HL-60 (cell line): ENCODE data around the gene CAMTA1.
"Not testable (repeated sequence)": the region's sequence is repeated elsewhere in the genome, so short reads cannot be mapped to it uniquely, and the experiment has no call there.

Experiments
- DNase-seq, 2 experiments: peaks; one replicate each; pipeline ENCODE4 v3.0.0-alpha.2; 2010 to 2020; ENCODE audit warnings: low read depth in 1 of 2, low spot score in 1 of 2
- H3K27ac ChIP-seq: fragments of 250-450 bp; sonication (Bioruptor Pico); replicated peaks from 2 replicates; pipeline ENCODE4 v1.5.1; 2020; ENCODE audit warnings: mild to moderate bottlenecking, moderate library complexity
- H3K27me3 ChIP-seq: fragments of 250-450 bp; sonication (Bioruptor Pico); 2 replicates; pipeline ENCODE4 v1.5.1; 2021; ENCODE audit warnings: mild to moderate bottlenecking, moderate library complexity; ENCODE audit not compliant: insufficient read depth, poor library complexity, severe bottlenecking
- H3K4me3 ChIP-seq: replicated peaks from 2 replicates; pipeline ENCODE4 v1.5.1; 2011; ENCODE audit warnings: mild to moderate bottlenecking, control low read depth, low read length; ENCODE audit not compliant: insufficient read depth
- GABPA ChIP-seq: IDR thresholded peaks from 2 replicates; pipeline ENCODE4 v1.6.1; 2012; ENCODE audit warnings: low read depth
- POLR2AphosphoS5 ChIP-seq: IDR thresholded peaks from 2 replicates; pipeline ENCODE4 v1.6.1; 2012; ENCODE audit warnings: low read depth
- SPI1 ChIP-seq: IDR thresholded peaks from 2 replicates; pipeline ENCODE4 v1.6.1; 2012; ENCODE audit warnings: low read depth, mild to moderate bottlenecking, borderline replicate concordance
- TF ChIP-seq, protein P1 (sequence below): IDR thresholded peaks from one replicate; pipeline ENCODE4 v1.5.1; 2011; ENCODE audit warnings: low read length, control low read depth, inconsistent platforms; ENCODE audit not compliant: insufficient read depth
- TF ChIP-seq, protein P2 (sequence below): IDR thresholded peaks from 2 replicates; pipeline ENCODE4 v1.6.1; 2012; ENCODE audit warnings: low read depth; ENCODE audit not compliant: insufficient replicate concordance

The CAMTA1 gene

DNA sequence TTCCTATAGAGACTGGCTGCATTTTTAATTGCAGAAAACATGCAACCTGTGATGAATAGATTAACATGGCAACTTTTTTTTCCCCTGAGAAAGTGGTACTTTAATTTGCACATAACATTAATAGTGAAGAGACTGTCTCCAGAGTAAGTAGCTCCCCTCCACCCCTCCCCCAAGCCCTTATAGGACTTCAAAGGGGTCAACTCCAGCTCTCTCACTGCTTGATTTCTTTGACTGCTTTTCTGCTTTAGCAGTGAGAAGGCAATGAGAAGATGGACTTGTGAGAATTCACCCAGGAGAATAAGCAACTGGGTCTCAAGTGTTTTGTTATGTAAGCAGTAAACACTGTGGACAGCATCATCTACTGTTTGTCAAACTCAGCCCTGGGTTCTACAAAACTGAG lies 355.0 kb downstream of the CAMTA1 start:
- H3K27me3 ChIP-seq: no peaks in the 10 kb centered on the region
- no peak for DNase-seq
- H3K4me3 ChIP-seq: no peak overlapping the region
- H3K27ac ChIP-seq: no peak overlapping the region
- TF ChIP-seq, protein P1, sequence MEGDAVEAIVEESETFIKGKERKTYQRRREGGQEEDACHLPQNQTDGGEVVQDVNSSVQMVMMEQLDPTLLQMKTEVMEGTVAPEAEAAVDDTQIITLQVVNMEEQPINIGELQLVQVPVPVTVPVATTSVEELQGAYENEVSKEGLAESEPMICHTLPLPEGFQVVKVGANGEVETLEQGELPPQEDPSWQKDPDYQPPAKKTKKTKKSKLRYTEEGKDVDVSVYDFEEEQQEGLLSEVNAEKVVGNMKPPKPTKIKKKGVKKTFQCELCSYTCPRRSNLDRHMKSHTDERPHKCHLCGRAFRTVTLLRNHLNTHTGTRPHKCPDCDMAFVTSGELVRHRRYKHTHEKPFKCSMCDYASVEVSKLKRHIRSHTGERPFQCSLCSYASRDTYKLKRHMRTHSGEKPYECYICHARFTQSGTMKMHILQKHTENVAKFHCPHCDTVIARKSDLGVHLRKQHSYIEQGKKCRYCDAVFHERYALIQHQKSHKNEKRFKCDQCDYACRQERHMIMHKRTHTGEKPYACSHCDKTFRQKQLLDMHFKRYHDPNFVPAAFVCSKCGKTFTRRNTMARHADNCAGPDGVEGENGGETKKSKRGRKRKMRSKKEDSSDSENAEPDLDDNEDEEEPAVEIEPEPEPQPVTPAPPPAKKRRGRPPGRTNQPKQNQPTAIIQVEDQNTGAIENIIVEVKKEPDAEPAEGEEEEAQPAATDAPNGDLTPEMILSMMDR: no peak
- no peak for TF ChIP-seq GABPA
- TF ChIP-seq, protein P2, sequence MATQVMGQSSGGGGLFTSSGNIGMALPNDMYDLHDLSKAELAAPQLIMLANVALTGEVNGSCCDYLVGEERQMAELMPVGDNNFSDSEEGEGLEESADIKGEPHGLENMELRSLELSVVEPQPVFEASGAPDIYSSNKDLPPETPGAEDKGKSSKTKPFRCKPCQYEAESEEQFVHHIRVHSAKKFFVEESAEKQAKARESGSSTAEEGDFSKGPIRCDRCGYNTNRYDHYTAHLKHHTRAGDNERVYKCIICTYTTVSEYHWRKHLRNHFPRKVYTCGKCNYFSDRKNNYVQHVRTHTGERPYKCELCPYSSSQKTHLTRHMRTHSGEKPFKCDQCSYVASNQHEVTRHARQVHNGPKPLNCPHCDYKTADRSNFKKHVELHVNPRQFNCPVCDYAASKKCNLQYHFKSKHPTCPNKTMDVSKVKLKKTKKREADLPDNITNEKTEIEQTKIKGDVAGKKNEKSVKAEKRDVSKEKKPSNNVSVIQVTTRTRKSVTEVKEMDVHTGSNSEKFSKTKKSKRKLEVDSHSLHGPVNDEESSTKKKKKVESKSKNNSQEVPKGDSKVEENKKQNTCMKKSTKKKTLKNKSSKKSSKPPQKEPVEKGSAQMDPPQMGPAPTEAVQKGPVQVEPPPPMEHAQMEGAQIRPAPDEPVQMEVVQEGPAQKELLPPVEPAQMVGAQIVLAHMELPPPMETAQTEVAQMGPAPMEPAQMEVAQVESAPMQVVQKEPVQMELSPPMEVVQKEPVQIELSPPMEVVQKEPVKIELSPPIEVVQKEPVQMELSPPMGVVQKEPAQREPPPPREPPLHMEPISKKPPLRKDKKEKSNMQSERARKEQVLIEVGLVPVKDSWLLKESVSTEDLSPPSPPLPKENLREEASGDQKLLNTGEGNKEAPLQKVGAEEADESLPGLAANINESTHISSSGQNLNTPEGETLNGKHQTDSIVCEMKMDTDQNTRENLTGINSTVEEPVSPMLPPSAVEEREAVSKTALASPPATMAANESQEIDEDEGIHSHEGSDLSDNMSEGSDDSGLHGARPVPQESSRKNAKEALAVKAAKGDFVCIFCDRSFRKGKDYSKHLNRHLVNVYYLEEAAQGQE: no peak
- TF ChIP-seq SPI1: no peak
- no peak for TF ChIP-seq POLR2AphosphoS5

DNA sequence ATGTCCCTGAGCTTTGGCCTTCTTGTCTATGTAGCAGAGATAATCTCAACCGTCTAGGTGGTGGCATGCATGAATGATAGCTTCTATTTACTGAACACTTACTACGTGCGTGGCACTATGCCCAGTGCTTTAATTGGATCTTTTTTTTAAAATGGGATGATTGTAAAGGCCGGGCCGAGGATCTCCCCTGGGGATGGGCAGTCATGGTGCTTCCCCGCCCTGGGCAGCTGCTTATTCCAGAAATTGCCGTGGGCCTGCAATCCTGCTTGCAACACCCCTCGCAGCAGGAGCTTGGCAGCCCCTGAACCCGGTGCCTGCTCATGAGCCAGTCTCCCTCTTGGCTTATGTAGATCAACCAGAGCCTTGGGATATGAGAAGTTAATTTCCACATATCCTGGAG lies 360.7 kb downstream of the CAMTA1 start:
- H3K27ac ChIP-seq: no peak overlapping the region
- TF ChIP-seq, protein P1: no peak
- TF ChIP-seq GABPA (no peak), SPI1 (no peak), POLR2AphosphoS5 (no peak)
- TF ChIP-seq, protein P2: no peak

DNA sequence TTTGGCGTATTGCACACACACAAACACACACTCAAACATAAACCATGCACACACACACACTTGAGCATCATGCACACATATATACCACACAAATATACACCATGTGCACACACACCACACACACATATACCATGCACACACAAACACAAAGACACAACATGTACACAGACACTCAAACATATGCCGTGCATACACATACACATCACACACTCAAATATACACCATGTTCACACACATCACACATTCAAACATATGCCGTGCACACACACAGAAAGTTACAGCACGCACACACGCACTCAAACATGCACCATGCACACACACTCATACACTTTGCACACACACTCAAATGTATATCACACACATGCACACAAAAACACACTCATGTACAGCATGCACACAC lies 361.5 kb downstream of the CAMTA1 start:
- Histone ChIP-seq H3K27me3 (no peaks in the 10 kb centered on the region), H3K4me3 (no peak overlapping the region)
- TF ChIP-seq, protein P1: no peak
- no peak for TF ChIP-seq GABPA
- TF ChIP-seq, protein P2: no peak
- TF ChIP-seq POLR2AphosphoS5: no peak
- TF ChIP-seq SPI1: no peak

More for the DNA sequence above, 360.7 kb downstream of the CAMTA1 start:
- Histone ChIP-seq H3K27me3 (no peaks in the 10 kb centered on the region), H3K4me3 (no peak overlapping the region)
- no peak for DNase-seq

DNA sequence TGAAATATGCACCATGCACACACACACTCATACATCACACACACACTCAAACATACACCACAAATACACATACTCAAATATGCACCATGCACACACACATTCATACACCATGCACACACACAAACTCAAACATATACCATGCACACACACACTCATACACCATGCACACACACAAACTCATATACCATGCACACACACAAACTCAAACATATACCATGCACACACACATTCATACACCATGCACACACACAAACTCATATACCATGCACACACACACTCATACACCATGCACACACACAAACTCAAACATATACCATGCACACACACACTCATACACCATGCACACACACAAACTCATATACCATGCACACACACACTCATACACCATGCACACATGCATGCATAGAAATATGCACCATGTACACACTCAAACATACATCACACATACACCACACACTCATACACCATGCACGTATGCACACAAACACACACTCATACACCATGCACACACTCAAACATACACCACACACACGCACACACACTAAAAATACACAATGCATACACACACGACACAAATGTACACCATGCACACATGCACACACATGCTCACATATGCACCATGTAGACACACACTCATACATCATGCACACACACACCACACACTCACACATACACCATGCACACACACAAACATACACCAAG lies 362.5 kb downstream of the CAMTA1 start:
- DNase-seq, H3K27me3 ChIP-seq, H3K27ac ChIP-seq, H3K4me3 ChIP-seq: not testable (repeated sequence)

More for the DNA sequence above, 361.5 kb downstream of the CAMTA1 start:
- H3K27ac ChIP-seq: no peak overlapping the region
- no peak for DNase-seq
